Ovary (tissue), 9 donors: ENCODE results near the gene B4GALT7. TPM values are rescaled to one million over a fixed set of nuclear protein-coding genes. Genes with fewer than 3 reads are reported as not detected.
A peak's percentile ranks its signal among the peaks of the same experiment; 100 is the strongest.

Experiments
- DNase-seq, 5 donors: peaks; one replicate each; pipeline ENCODE4 v3.0.0-alpha.2; 2019 to 2020
- H3K27ac ChIP-seq, 2 donors: fragments of 200-600 bp; one replicate each; pipeline versions ENCODE4 v1.5.1 to v1.8.0; 2019 to 2022
- H3K27me3 ChIP-seq: fragments of 200-600 bp; one replicate; pipeline ENCODE4 v1.8.0; 2022
- H3K36me3 ChIP-seq: fragments of 200-600 bp; sonication (generic); one replicate; pipeline ENCODE4 v1.5.1; 2019
- H3K4me1 ChIP-seq: one replicate; pipeline ENCODE4 v1.8.1; 2013; ENCODE audit warnings: mild to moderate bottlenecking, moderate library complexity; ENCODE audit not compliant: insufficient read depth
- H3K4me3 ChIP-seq: fragments of 200-600 bp; sonication (generic); one replicate; pipeline ENCODE4 v1.5.1; 2017
- H3K9me3 ChIP-seq, 2 donors: fragments of 200-600 bp in 1 of 2; sonication (generic) in 1 of 2; one replicate each; pipeline versions ENCODE4 v1.5.1 to v1.8.1; 2013 to 2019; ENCODE audit warnings: mild to moderate bottlenecking in 1 of 2, moderate library complexity in 1 of 2
- CTCF ChIP-seq, 3 donors: fragments of 450-650 bp in 2 of 3; fragments of 200-600 bp in 1 of 3; IDR thresholded peaks; one replicate each; pipeline versions ENCODE4 v1.5.1 to v1.8.0; 2016 to 2022; ENCODE audit warnings: antibody characterized with exemption in 3 of 3, mild to moderate bottlenecking in 1 of 3
- EP300 ChIP-seq: sonication (generic); formaldehyde crosslinking; IDR thresholded peaks from one replicate; pipeline ENCODE4 v1.6.1; 2017; ENCODE audit warnings: antibody characterized with exemption
- POLR2A ChIP-seq: fragments of 450-650 bp; IDR thresholded peaks from one replicate; pipeline ENCODE4 v1.6.1; 2017; ENCODE audit warnings: antibody characterized with exemption, mild to moderate bottlenecking, moderate library complexity
- WGBS, 3 donors: extraction: QIAGEN DNeasy Blood & Tissue Kit in 1 of 3; methylation state at CpG; one replicate each; pipeline versions ENCODE4 v1.1.5 to v1.1.7; 2013 to 2017; 5-methylcytosine and 5-hydroxymethylcytosine counted together
- intact Hi-C, 4 donors: fragments of 100-400 bp; cut with DNase I; formaldehyde crosslinking; loops; one replicate each; pipeline versions ENCODE4 v1.11.0 to v1.15.1; 2022 to 2023
- polyA plus RNA-seq, 2 donors: library from polyadenylated mRNA; stranded (reverse); fragments of 200-250 nt in 1 of 2; fragments of 350-450 nt in 1 of 2; fragmentation: Illumina TruSeq in 1 of 2; extraction: RNeasy Lipid Tissue Mini Kit (QIAGEN cat#74804) in 1 of 2; gene quantifications; one replicate each; pipeline ENCODE4 v1.2.3, GENCODE V29; 2013 to 2014
- total RNA-seq, 7 donors: library from RNA; depleted of rRNA in 2 of 7; stranded (reverse); fragments of >200 nt in 2 of 7; fragmentation: NEBNext Ultra II Directional in 3 of 7; extraction: Animal tissue kit (Norgen Biotek cat#: 25700) in 3 of 7; gene quantifications; one replicate each; pipeline versions ENCODE4 v1.1.0 to v1.2.4, GENCODE V29; 2016 to 2023
- donor health status: DM: no; HTN: no; CAD: no; lungs with moderate emphysema.
- donor health status: DM: no; HTN: no; CAD: no.
- donor health status: Bipolar disorder and iron deficiency.
- donor health status: DM: yes; HTN: yes; CAD: no.
- donor health status: DM: no; HTN: no; CAD: no.
- donor health status: DM: yes; HTN: yes; CAD: no.

The B4GALT7 gene
- total and polyA plus RNA-seq, 9 donors = 8.5 to 40.0 (median 27.2) TPM

- no peaks in the 10 kb centered on the region for H3K9me3 ChIP-seq
- H3K27me3 ChIP-seq = no peaks in the 10 kb centered on the region
- H3K36me3 ChIP-seq = no peaks in the 10 kb centered on the region
- DNase-seq = no peak
- no peak overlapping the region for H3K4me3 ChIP-seq
- TF ChIP-seq CTCF (IDR thresholded peaks at IDR 0.05) (no peak), POLR2A (no peak), EP300 (no peak)
- 31 to 36% (median 32%) methylated on average over 5 of the region's 5 CpGs for WGBS, 3 donors
- peaks cover 9% of the 10 kb centered on the region for H3K4me1 ChIP-seq
- H3K27ac ChIP-seq = no peak overlapping the region
- intact Hi-C loops = loop anchor here in 1 of 4 donors (5.0 kb wide), 1 partner anchor 544 kb away; no protein-coding TSS in a partner anchor
Measured at GRCh38 chr5:177598477-177598876, 1.5 kb upstream of the B4GALT7 start.

DNA sequence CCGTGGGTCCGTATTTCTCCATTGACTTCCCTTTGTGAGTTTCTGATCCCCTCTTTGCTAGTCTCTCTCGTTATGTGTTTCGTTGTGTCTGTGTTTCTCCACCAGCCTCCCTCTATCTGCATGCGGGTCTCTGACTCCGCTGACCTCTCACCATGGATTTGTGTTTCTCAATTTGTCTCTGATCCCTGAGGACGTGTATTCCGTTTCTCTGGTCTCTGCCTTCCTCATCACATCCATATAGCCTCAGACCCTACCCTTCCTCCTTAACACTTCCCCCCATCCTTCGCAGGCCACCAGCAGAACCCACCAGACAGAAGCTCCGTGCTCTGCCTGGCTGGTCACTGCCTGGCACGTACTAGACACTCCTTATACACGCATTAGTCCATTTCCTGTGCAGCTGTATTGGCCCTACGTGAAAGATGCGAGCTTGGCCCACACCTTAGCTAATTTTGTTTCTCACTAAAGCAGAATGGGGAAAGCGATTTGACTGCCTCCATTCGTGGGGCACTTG, 631 bp downstream of the B4GALT7 start:
- H3K9me3 ChIP-seq = no peaks in the 10 kb centered on the region
- H3K4me3 ChIP-seq = peak overlapping the region; percentile 69
- no peaks in the 10 kb centered on the region for H3K27me3 ChIP-seq
- intact Hi-C loops = loop anchor here in 1 of 4 donors (10.0 kb wide), 2 partner anchors 464 to 564 kb away; no protein-coding TSS in a partner anchor
- H3K36me3 ChIP-seq = no peaks in the 10 kb centered on the region
- peak overlapping the region in 1 of 2 donors; percentile 66 for H3K27ac ChIP-seq
- peaks cover 9% of the 10 kb centered on the region for H3K4me1 ChIP-seq
- TF ChIP-seq CTCF (IDR thresholded peaks at IDR 0.05) = no peak
- no peak for TF ChIP-seq POLR2A
- no peak for TF ChIP-seq EP300
- DNase-seq = no peak
- WGBS, 3 donors = 3 to 7% (median 4%) methylated on average over 16 of the region's 16 CpGs

- peaks cover 9% of the 10 kb centered on the region for H3K4me1 ChIP-seq
- peak overlapping the region; percentile 69 for H3K4me3 ChIP-seq
- H3K9me3 ChIP-seq = no peaks in the 10 kb centered on the region
- H3K27ac ChIP-seq = no peak overlapping the region
- H3K27me3 ChIP-seq = no peaks in the 10 kb centered on the region
- intact Hi-C loops = loop anchor here in 1 of 4 donors (10.0 kb wide), 2 partner anchors 464 to 564 kb away; no protein-coding TSS in a partner anchor
- no peak for TF ChIP-seq CTCF (IDR thresholded peaks at IDR 0.05)
- no peak for TF ChIP-seq EP300
- no peak for TF ChIP-seq POLR2A
- DNase-seq = no peak
- no peaks in the 10 kb centered on the region for H3K36me3 ChIP-seq
- 88 to 89% (median 89%) methylated on average over 11 of the region's 11 CpGs for WGBS, 3 donors
Measured at GRCh38 chr5:177601126-177601525, 1.2 kb downstream of the B4GALT7 start.

GRCh38 chr5:177601577-177602457, 1.9 kb downstream of the B4GALT7 start:
- no peaks in the 10 kb centered on the region for H3K36me3 ChIP-seq
- DNase-seq = no peak
- intact Hi-C loops = loop anchor here in 1 of 4 donors (10.0 kb wide), 2 partner anchors 463 to 563 kb away; no protein-coding TSS in a partner anchor

More at GRCh38 chr5:177601577-177602457, 1.9 kb downstream of the B4GALT7 start:
- no peaks in the 10 kb centered on the region for H3K9me3 ChIP-seq
- TF ChIP-seq POLR2A (no peak), EP300 (no peak), CTCF (IDR thresholded peaks at IDR 0.05) (no peak)
- 81 to 86% (median 82%) methylated on average over 13 of the region's 13 CpGs for WGBS, 3 donors
- peaks cover 9% of the 10 kb centered on the region for H3K4me1 ChIP-seq
- H3K27ac ChIP-seq = no peak overlapping the region
- H3K27me3 ChIP-seq = no peaks in the 10 kb centered on the region
- H3K4me3 ChIP-seq = no peak overlapping the region
